ENCODE results near the gene FAHD1. TPM values are rescaled to one million over a fixed set of nuclear protein-coding genes. Genes with fewer than 3 reads are reported as not detected.

Gene FAHD1
- total RNA-seq, 1 donor from 2014 or later = 13.8 TPM

DNA sequence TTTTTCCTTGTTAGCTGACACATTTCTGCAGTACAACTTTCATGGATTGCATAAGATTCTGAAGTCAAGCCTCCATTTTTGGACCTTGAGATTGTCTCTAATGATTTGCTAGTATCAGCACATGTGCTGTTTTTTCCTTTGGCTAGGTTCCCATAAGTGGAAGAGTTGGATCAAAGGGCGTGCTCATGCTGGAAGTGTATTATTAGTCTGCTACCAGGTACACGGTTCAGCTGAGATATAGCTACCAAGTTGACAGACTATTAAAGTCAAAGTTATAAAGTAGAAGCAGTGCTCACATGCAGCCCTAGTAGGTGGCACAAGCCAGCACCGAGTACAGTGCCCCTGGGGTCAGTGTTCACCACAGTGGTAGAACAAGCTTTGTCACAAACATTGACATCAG lies 3.2 kb downstream of the FAHD1 start:
- no peak for ATAC-seq
- intact Hi-C loops (cut with DNase I) = no loop called here
- no peak for DNase-seq (ENCODE audit: low spot score)

DNA sequence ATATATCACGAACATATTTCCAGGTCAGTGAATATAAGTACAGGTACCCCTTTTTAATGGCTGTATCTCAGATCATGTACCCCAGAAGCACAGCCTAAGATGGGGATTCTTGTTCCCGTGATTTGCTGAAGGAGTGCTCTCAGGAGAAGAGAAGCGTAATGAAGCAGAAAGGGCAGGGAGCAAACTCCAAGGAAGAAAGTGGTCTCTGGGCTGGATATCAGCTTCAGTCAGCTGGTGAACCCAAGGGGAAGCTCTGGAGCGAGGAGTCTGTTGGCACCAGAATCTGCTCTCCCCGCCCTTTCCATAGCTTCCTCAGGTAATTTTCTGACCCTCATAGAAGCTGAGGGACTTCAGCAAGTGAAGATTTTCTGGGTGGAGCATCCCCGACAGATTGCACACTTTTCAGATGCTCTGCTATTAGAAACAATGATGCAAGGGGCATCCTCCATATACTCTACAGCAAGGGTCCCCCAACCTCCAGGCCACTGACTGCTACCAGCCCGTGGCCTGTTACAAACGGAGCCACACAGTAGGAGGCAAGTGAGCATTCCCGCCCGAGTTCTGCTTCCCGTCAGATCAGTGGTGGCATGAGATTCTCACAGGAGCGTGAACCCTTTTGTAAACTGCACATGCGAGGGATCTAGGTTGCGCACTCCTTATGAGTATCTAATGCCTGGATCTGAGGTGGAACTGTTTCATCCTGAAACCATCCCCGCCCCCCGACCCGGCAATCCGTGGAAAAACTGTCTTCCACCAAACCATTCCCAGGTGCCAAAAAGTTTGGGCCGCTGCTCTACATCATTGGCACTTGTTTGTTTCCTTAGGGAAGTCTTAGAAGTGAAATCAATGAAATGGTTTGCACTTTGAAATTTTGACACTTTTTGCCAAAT lies 4.4 kb downstream of the FAHD1 start:
- intact Hi-C loops (cut with DNase I) = no loop called here
- no peak for ATAC-seq
- no peak for DNase-seq (ENCODE audit: low spot score)

DNA sequence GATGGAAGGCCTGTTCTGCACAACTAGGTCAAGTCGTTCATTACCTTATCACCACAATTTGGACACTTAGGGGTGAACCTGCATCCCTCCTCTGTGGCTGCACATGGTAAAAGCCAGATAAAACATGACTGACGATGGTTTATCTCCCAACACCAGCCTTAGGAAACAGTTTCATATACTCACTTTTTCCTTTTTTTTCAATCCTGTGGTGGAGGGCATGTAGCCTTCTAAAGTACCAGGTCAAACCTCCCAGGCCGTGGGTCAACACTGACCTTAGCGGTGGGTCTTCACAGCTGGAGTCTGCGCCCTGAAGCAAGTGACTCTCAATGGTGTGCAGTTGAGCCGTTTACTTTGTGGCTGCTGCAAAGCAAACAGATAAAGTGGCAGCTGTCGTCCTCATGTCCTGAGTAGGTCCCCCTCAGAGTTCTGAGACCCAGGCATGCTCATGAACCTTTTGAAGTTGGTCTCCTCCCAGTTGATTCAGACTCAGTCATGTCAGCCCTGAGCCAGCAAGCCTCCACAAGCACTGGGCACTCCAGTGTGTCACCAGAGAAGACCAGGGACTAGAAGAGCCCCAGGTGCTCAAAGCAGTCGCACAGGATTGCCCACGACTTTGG lies 5.9 kb downstream of the FAHD1 start:
- intact Hi-C loops (cut with DNase I) = no loop called here
- DNase-seq (ENCODE audit: low spot score) = no peak

DNA sequence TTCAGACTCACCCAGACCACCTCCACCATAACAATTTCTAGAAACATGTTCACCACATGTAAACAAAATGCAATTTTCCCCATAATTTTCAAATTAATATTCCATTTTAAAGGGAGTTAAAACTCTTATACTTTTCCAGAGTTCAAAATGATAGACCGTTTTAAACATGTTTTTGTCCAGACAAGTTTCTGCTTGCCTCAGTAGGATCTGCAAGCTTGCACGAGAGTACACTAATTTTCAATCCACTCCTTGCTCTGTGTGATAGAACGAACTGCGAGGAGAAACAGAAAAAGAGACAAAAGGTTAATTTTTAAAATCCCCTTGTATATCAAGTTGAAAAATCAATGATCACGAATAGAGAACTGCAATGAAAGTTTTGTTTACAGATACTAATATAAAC lies 7.1 kb downstream of the FAHD1 start:
- no peak for ATAC-seq
- no peak for DNase-seq (ENCODE audit: low spot score)
- intact Hi-C loops (cut with DNase I) = no loop called here

More for the DNA sequence above, 5.9 kb downstream of the FAHD1 start:
- ATAC-seq = no peak

DNA sequence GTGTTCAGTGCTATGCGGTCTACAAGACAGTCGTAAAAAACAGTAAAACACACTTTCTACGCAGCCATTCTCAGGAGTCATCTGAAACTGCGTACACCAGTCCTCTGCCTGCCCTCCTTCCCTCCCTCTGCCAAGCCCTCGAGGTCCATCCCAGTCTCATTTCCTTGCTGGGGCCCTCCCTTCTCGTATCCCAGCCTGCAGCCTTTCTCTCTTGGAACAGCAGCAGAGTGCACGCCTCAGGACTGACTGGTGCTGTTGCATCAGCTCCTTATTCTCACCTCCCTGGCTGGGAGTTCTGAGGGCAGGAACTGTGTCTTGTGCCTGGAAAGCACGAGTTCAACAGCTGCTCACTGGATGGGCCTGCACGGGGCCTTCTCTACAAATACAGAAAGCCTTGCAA lies 12.5 kb downstream of the FAHD1 start:
- ATAC-seq (no peak), DNase-seq (ENCODE audit: low spot score) (no peak)
- intact Hi-C loops (cut with DNase I) = no loop called here

DNA sequence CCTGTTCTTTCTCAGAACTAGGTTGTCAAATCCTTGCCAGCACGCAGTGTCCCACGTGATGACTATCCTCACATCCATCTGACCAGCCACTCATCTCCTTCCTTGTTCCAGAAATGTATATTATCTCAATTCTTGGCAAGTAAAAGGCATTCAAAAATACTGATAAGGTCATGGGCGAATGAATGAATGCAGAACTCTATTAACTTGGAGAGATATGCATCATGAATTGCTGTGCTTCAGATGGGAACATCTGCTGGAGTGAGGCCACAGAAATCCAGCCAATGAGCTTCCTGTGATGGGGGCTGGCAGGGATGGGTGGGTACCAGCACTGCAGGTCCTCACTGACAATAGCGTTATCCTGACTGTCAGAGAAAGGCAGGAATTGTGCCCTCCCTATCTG lies 19.0 kb downstream of the FAHD1 start:
- intact Hi-C loops (cut with DNase I) = no loop called here
- no peak for DNase-seq (ENCODE audit: low spot score)
- ATAC-seq = no peak

DNA sequence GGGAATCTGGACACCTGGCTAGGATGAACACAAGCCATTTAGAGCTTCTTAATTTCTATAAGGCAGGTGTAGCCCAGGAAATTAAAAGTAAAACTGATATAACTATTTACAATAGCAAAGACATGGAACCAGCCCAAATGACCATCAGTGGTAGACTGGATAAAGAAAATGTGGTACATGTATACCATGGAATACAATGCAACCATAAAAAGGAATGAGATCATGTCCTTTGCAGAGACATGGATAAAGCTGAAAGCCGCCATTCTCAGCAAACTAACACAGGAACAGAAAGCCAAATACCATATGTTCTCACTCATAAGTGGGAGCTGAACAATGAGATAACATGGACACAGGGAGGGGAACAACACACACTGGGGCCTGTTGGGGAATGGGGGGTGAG lies 19.4 kb downstream of the FAHD1 start:
- DNase-seq (ENCODE audit: low spot score) = no peak
- intact Hi-C loops (cut with DNase I) = no loop called here
- ATAC-seq = no peak

DNA sequence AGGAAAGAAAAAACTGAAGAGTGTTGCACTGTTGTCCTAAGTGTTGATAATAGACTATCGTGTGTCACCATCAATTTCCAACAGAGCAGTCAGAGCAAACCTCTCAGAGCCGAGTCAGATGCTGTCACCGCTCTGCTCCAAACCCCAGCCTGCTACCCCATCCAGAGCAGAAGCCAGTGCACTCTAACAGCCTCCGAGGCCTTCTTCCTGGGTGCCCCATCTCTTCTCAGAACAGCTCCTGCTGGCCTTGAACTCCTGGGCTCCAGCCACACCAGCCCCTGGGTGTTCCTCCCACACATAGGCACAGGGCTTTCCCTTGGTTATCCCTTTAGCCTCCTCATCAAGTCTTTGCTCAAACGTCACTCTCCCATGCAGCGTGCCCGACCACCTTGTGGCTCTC lies 24.0 kb downstream of the FAHD1 start:
- intact Hi-C loops (cut with DNase I) = loop anchor here (5.0 kb wide), 1 partner anchor 694 kb away; no protein-coding TSS in a partner anchor
- no peak for DNase-seq (ENCODE audit: low spot score)
- no peak for ATAC-seq

DNA sequence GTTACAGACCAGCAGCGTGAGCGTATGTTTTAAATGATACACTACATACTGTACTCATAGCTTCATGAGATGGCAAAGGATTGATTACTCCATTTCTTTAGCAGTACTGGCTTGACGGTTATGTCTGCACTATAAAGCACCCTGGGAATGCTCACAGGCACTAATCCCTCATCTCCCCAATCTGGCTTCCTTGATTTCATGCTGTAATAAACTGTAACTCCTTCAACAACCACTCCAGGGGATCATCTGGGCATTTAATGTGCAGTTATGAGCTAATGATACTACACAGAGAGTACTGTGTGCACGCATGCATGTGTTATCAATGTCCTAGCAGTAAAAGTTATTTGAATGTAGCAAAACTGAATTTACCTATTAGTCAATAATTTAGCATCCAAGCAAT lies 24.8 kb downstream of the FAHD1 start:
- intact Hi-C loops (cut with DNase I) = loop anchor here (5.0 kb wide), 1 partner anchor 694 kb away; no protein-coding TSS in a partner anchor
- ATAC-seq (no peak), DNase-seq (ENCODE audit: low spot score) (no peak)

DNA sequence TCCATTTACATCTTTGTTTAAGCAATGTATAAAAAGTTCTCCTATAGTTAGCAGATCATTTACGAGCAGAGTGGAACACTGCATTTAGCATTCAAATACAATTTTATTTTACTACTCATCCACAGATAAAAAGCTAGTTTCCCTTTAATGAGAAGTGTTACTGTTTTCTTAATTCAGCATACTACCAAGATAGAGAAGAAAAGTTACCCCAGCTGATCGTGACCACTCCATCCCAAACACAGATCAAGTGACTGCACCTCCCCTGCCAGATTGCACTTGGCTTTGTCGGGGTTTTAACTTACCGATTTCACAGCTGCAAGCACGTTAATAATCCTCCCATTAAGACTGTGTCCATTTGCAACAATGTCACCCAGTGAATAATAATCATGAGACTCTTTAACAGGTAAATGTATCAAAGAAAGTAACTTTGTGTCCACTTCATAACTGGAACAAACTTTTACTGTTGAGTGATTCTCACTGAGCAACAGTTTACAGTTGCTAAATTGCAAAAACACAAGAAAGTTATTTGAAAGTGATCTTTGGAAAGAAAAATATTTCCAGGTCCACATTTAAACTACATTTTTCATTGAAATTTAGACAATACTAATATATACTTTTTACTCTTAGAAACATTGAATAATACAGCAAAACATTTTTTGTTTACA lies 30.6 kb downstream of the FAHD1 start:
- DNase-seq (ENCODE audit: low spot score) (no peak), ATAC-seq (no peak)
- intact Hi-C loops (cut with DNase I) = no loop called here

DNA sequence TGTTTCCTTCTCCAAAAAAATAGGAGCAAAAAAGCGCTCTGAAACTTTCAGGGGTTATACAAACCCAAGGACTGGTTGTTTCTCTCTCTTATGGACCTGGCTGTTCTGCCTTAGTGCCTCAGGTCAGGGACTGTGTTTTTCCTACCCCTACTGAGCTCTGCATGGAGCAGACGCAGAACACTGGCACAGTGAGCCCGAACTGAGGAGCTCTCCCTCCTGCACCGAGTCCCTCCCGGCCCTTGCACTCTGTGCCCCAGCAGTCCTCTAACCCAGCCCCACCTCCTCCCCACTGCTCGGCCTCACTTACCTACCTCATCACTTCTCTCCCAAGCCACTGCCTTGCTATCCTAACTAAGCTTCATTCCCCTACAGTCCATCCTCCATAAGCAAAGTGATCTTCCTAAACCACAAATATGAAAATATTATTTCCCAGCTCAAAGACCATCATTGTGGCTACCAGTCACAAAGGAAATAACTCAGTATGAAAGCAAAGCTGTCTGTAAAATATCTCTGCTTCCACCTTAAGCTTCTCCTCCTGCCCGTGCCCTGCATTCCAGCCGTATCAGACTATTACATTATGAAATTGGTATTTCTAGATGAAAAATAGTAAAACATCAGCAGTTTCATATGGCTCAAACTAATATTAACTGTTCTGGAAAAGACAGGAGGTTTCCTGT lies 31.3 kb downstream of the FAHD1 start:
- intact Hi-C loops (cut with DNase I) = no loop called here
- DNase-seq (ENCODE audit: low spot score) = no peak
- no peak for ATAC-seq

DNA sequence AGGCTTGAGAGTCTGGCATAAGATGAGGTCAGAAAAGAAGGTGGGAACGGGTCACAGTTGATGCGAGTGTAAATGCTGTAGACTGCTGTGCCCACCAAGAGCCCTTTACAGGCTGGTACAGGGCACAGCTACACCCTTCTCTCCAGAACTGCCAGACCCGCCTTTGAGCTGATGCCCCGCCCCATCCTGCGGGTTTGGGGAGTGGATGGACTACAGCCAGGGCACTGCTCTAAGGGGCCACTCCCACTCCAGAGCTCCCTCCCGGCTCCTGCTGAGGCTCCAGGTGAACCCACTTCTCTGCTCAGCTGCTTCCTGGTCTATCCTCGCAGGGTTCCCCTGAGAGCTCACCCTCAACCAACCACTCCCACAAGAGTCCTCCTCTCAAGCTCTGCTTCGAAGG lies 32.6 kb downstream of the FAHD1 start:
- DNase-seq (ENCODE audit: low spot score) (no peak), ATAC-seq (no peak)
- intact Hi-C loops (cut with DNase I) = loop anchor here (5.0 kb wide), 1 partner anchor 68 kb away; no protein-coding TSS in a partner anchor

DNA sequence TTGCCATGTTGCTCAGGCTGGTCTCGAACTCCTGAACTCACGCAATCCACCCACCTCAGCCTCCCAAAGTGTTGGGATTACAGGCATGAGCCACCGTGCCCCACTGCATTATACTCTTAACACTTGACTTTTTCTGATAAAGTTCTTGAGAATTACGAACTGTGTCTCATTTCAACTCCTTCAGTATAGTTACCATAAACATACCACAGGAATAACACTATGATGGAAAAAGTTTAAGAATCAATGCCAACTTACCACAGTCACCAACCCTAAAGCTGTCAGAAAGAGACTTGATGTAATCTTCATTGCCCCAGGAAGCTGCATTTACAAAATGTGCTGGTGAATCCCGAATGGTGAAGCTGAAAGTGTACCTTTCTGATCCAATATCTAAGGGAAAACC lies 34.7 kb downstream of the FAHD1 start:
- intact Hi-C loops (cut with DNase I) = loop anchor here (5.0 kb wide), 1 partner anchor 66 kb away; no protein-coding TSS in a partner anchor
- no peak for ATAC-seq
- no peak for DNase-seq (ENCODE audit: low spot score)

DNA sequence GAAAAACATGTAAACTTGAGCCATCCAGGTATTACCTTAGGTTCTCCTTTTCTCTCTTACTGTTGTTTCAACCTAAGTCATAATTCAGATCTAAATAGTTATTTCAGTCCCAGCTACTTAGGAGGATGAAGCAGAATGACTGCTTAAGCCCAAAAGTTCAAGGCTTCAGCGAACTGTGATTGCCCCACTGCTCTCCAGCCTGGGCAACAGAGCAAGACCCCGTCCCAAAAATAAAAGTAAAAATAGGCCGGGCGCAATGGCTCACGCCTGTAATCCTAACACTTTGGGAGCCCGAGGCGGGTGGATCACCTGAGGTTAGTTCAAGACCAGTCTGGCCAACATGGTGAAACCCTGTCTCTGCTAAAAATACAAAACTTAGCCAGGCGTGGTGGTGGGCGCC lies 35.4 kb downstream of the FAHD1 start:
- intact Hi-C loops (cut with DNase I) = loop anchor here (5.0 kb wide), 1 partner anchor 65 kb away; no protein-coding TSS in a partner anchor

DNA sequence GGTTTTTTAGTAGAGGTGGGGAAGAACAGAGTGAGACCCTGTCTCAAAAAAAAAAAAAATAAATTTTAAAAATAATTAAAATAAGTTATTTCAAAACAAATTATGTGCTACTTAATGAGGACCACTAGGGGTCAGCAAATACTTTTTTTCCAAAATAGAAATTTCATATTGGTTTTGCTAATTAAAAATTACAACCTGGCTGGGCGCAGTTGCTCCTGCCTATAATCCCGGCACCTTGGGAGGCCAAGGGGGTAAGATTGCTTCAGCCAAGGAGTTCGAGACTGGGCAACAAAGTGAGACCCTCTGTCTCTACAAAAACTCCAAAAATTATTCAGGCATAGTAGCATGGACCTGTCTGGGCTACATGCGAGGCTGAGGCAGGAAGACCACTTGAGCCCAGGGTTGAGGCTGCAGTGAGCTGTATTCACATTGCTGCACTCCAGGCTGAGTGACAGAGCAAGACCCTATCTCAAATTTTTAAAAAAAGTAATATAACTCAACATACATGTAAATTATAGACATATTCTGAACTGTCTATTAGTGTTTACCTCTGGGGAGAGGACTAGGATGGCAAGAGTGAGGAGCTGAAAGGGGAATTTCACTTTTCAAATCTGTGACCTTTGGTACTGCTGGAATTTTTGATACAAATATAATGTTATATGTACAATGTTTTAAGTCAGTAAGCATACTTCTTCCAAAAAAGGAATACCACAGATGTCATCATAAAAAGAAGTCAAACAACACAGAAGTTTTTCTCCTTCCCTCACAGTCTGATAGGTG lies 36.9 kb downstream of the FAHD1 start:
- ATAC-seq (no peak), DNase-seq (ENCODE audit: low spot score) (no peak)
- intact Hi-C loops (cut with DNase I) = loop anchor here (5.0 kb wide), 1 partner anchor 63 kb away; no protein-coding TSS in a partner anchor

More for the DNA sequence above, 35.4 kb downstream of the FAHD1 start:
- DNase-seq (ENCODE audit: low spot score) (no peak), ATAC-seq (no peak)

DNA sequence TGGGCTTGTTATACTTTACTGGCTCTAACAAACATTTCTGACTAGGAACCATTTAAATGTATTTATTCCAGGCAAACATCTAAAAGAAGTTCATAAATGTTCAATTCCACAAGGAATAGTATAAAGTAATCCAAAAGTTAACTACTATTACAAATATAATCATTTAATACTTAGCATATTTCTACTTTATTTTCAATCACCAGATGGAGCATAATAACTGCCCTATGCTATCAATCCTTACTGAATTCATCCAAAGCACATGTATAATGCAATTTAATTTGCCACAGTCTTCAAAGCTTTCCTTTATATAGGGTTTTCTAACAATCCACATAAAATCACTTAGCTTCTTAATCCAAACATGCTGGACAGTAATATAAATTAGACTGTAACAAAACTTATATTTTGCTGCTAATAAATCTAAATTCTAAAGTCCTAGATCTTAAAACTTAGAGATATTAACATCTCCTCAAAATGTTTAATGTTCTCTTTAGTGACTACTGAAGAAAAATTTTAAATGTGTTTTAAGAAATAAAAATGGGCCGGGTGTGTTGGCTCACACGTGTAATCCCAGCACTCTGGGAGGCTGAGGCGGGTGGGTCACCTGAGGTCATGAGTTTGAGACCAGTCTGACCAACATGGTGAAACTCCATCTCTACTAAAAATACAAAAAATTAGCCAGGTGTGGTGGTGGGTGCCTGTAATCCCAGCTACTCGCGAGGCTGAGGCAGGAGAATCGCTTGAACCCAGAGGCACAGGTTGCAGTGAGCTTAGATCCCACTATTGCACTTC lies 39.1 kb downstream of the FAHD1 start:
- DNase-seq (ENCODE audit: low spot score) = no peak
- intact Hi-C loops (cut with DNase I) = no loop called here

DNA sequence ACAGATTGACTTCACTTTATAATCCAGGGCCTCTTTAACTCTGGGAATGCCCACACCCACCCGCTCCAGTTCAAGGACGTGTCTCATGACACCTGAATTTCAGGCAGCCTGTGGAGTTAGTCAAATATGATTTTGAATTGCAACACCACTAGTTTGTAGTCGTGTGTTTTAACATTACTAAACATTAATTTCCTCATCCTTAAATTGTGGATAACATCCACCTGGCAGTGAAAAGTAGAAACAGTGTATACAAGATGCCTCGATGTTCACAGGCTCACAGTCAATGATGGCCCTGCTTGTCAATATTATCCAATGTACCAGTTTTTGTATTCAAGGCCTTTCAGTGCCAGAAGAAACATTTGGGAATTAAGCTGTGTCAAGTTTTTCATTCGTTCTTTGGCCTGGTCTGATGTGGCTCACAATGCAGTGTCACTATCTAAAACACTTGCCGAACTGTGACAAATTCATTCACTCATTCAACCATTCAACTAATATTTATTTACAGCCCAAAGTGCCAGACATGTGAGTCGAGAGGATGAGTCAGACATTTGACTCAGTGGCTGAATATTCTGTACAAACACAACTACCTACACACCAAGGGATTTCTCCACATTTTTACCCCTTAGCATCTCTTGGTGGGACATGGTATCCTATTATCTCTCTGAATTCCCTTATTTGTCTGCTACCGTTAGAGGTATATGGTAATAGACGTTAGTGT lies 43.5 kb downstream of the FAHD1 start:
- intact Hi-C loops (cut with DNase I) = no loop called here
- no peak for DNase-seq (ENCODE audit: low spot score)
- ATAC-seq = no peak

More for the DNA sequence above, 39.1 kb downstream of the FAHD1 start:
- no peak for ATAC-seq

All from sciatic nerve (tissue), 2 donors.